Fibroblast of villous mesenchyme (primary cell): Measurements from ENCODE around the gene ZNF761. TPM values are rescaled to one million over a fixed set of nuclear protein-coding genes. Genes with fewer than 3 reads are reported as not detected.
"Not testable (repeated sequence)": the region's sequence is repeated elsewhere in the genome, so short reads cannot be mapped to it uniquely, and the experiment has no call there.

Experiments used
- DNase-seq: peaks from one replicate; pipeline ENCODE4 v3.0.0-alpha.2; 2010; ENCODE audit warnings: low read depth
- H3K4me3 ChIP-seq: 2 replicates; pipeline ENCODE4 v1.5.1; 2011; ENCODE audit warnings: low read depth, mild to moderate bottlenecking, low read length
- total RNA-seq: library from RNA; depleted of rRNA; stranded (reverse); fragments of >200 nt; gene quantifications from 2 replicates; pipeline ENCODE4 v1.2.3, GENCODE V29; 2012
- TF ChIP-seq, protein P1 (sequence below): IDR thresholded peaks from 2 replicates; pipeline ENCODE4 v1.5.1; 2012; ENCODE audit warnings: low read depth, mild to moderate bottlenecking, low read length; ENCODE audit not compliant: insufficient read depth

ZNF761 gene
- total RNA-seq, 1 donor, result 13.8 TPM

DNA sequence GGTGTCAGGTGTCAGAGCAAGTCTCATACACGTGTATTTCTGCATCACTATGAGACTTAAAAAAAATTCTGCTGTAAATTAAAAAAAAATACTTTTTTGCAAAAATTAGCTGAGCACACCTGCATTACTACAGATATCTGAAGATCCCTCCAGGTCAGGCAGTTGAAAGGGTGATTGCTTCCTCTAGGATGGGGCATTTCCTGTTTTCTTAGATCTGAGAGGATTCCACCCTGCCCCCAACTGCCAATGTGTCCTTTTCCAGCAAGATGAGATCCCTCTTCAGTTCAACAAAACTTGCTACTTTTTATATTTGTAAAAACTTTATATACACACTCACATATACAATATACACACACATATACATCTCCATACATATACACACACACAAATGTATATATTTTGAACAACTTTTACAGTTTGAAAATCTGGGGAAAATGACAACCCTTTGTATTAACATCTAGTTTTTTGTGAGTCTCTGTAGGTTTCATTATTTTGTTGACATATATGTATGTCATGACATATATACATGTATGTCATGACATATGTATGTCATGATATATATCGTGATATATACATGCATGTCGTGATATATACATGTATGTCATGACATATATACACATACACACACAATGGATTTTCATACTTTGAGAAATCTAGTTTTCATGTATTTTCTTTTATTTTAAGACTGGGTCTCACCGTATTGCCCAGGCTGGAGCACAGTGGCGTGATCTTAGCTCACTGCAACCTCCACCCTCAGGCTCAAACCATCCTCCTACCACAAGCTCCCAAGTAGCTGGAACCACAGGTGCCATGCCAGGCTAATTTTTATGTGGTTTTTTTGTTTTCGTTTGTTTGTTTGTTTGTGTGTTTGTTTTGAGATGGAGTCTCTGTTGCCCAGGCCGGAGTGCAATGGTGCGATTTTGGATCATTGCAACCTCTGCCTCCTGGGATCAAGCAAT, 53.5 kb downstream of the ZNF761 start:
- TF ChIP-seq, protein P1, sequence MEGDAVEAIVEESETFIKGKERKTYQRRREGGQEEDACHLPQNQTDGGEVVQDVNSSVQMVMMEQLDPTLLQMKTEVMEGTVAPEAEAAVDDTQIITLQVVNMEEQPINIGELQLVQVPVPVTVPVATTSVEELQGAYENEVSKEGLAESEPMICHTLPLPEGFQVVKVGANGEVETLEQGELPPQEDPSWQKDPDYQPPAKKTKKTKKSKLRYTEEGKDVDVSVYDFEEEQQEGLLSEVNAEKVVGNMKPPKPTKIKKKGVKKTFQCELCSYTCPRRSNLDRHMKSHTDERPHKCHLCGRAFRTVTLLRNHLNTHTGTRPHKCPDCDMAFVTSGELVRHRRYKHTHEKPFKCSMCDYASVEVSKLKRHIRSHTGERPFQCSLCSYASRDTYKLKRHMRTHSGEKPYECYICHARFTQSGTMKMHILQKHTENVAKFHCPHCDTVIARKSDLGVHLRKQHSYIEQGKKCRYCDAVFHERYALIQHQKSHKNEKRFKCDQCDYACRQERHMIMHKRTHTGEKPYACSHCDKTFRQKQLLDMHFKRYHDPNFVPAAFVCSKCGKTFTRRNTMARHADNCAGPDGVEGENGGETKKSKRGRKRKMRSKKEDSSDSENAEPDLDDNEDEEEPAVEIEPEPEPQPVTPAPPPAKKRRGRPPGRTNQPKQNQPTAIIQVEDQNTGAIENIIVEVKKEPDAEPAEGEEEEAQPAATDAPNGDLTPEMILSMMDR, result no peak
- DNase-seq, result no peak
- no peak overlapping the region for H3K4me3 ChIP-seq

DNA sequence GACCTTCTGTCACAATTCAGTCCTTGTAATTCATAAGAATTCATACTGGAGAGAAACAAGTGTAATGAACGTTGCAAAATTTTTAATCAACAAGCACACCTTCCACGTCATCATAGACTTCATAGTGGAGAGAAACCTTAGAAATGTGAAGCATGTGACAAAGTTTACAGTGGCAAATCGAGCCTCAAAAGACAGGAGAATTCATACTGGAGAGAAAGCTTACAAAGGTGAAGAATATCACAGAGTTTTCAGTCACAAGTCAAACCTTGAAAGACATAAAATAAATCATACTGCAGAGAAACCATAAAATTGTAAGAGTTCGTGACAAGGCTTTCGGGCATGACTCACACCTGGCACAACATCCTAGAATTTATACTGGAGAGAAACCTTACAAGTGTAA, 60.4 kb downstream of the ZNF761 start:
- DNase-seq, result no peak
- TF ChIP-seq, protein P1, result no peak
- H3K4me3 ChIP-seq, result no peak overlapping the region

DNA sequence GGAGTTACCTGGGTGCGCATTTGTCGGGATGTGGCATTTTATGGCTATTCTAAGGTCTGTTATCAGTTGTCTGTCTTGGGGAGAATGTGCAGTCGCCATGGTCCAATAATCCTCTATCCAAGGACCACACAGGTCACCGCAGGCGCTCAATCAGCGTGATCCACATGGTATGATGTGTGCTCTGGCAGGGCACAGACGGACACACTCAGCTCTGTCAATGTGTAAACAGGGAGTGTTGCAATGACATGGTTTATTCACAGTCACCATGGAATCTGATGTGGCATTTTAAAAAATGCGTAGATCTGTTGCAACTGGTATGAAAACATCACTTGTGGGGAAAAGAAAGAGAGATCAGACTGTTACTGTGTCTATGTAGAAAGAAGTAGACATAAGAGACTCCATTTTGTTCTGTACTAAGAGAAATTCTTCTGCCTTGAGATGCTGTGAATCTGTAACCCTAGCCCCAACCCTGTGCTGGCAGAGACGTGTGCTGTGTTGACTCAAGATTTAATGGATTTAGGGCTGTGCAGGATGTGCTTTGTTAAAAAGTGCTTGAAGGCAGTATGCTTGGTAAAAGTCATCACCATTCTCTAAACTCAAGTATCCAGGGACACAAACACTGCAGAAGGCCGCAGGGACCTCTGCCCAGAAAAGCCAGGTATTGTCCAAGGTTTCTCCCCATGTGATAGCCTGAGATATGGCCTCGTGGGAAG, 65.7 kb downstream of the ZNF761 start:
- DNase-seq, result peak; percentile 68
- not testable (repeated sequence) for H3K4me3 ChIP-seq

DNA sequence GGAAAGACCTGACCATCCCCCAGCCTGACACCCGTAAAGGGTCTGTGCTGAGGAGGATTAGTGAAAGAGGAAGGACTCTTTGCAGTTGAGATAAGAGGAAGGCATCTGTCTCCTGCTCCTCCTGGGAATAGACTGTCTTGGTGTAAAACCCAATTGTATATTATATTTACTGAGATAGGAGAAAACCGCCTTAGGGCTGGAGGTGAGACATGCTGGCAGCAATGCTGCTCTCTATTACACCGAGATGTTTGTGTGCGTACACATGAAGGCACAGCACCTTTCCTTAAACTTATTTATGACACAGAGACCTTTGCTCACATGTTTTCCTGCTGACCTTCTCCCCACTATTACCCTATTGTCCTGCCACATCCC, 66.2 kb downstream of the ZNF761 start:
- DNase-seq, result peak; percentile 27
- H3K4me3 ChIP-seq, result not testable (repeated sequence)

DNA sequence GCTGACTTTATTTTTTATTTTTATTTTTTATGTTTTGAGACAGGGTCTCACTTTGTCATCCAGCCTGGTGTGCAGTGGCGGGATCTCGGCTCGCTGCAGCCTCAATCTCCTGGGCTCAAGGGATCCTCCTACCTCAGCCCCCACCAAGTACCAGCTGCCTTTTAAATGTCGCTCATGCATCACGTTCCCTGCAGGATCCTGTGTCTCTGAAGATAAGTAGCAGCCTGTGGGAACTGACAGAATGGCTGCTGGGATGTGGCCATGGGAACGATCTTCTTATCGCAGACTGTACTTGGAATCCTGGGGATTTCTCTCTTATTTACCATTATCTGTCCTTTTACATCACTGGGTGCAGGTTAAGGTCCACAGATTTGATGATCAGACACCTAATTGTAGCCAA, 71.4 kb downstream of the ZNF761 start:
- not testable (repeated sequence) for DNase-seq, H3K4me3 ChIP-seq

DNA sequence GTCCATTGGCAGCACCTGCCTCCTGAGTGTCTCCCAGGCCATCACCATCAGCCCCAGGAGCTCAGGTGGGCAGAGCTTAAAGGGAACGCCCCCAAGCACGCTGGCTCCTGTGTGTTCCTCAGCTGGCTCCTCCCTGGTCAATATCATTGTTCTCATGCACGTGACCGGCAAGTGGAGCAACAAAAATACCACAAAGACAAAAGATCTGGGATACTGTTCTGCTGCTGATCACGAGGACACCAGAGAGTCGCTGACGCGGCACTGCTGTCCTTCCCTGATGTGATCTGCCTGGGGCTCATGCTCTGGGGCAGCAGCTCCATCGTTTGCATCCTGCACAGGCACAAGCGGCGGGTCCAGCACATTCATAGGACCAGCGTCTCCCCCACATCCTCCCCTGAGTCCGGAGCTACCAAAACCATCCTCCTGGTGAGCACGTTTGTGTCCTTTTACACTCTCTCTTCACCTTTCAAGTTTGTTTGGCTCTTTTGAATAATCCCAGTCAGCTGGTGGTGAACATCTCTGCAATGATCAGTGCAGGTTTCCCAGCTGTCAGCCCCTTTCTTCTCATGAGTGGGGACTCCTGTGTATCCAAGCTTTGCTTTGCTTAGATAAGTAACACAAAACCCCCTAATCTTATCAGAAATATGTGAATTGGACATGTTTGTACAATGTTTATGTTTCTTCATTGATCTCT, 72.0 kb downstream of the ZNF761 start:
- peak; percentile 36 for DNase-seq
- not testable (repeated sequence) for H3K4me3 ChIP-seq

DNA sequence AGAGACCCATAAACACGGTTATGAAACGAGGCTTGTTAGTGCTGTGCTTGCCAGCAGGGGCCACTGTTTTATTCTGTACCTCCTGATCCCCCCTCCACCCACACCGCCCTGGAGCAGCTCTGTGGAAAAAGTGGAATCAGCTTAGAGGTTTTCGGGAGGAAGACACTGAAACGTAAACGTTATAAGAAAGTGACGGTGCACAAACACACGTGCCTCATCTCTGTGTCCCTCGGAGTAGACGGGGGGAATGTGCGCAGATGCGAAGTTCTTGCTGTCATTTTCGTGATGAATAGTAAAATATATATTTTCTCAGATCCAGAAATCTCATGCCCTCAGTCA, 72.5 kb downstream of the ZNF761 start:
- DNase-seq, result peak; percentile 73
- H3K4me3 ChIP-seq, result peak overlapping the region; percentile 31
- TF ChIP-seq, protein P1, result peak; percentile 39

DNA sequence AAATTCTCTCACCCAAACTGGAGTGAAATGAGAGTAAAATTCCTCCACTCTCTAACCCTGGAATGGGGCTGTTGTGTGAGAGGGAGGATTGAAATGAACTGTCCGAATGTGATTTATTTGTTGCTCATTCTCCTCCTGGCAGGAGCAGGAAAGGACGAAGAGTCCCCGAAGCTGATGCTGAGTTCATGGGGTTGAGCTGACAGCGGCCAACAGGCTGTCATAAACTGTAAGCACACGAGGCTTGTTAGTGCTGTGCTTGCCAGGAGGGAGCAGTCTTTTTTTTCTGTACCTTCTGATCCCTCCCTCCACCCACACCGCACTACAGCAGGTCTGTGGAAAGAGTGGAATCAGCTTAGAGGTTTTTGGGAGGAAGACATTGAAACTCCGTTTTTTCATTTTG, 73.1 kb downstream of the ZNF761 start:
- peak; percentile 63 for DNase-seq
- H3K4me3 ChIP-seq, result peak overlapping the region; percentile 31
- TF ChIP-seq, protein P1, result no peak
